ENCODE measurements around the gene LSM6.

LSM6 gene

GRCh38 chr4:146238107-146238506, 62.6 kb downstream of the LSM6 start:
- Histone ChIP-seq H3K9me3 (ENCODE audit: control insufficient read depth, insufficient read depth, low read depth, low read length) (no peaks in the 10 kb centered on the region), H3K36me3 (ENCODE audit: control insufficient read depth in 2 of 2, insufficient read depth in 1 of 2, low read length in 2 of 2) (no peaks in the 10 kb centered on the region), H3K4me3 (ENCODE audit: low read depth, low read length) (no peak overlapping the region), H3K27ac (ENCODE audit: extremely low read depth, low read depth, low read length) (no peak overlapping the region), H3K4me1 (ENCODE audit: control insufficient read depth, insufficient read depth, low read length) (no peaks in the 10 kb centered on the region)
- ChIA-PET POLR2A (no interaction called here), CTCF (interaction anchor here (0.5 to 0.7 kb wide), 2 partner anchors 139 to 199 kb away, joined by 3 to 4 read pairs; no protein-coding TSS in a partner anchor)
- TF ChIP-seq ZBTB26 (tag by site-specific recombination; optimal IDR thresholded peaks at IDR 0.05) (no peak), ZSCAN30 (tag by site-specific recombination; IDR thresholded peaks at IDR 0.05) (no peak), ZBTB1 (tag by site-specific recombination; IDR thresholded peaks at IDR 0.05) (no peak)
